ENCODE measurements around the gene ZIC2. TPM values are rescaled to one million over a fixed set of nuclear protein-coding genes. Genes with fewer than 3 reads are reported as not detected.

The ZIC2 gene
- total RNA-seq, 2 donors from 2014 or later: 0.08 to 0.27 TPM

GRCh38 chr13:99982731-99983498, 1.3 kb downstream of the ZIC2 start:
- intact Hi-C loops (cut with DNase I, micrococcal nuclease): no loop called here
- ATAC-seq (no peak), DNase-seq (no peak)

- no peak for ATAC-seq
- intact Hi-C loops (cut with DNase I, micrococcal nuclease): no loop called here
Measured at GRCh38 chr13:99983499-99984401, 2.2 kb downstream of the ZIC2 start.

GRCh38 chr13:99984461-99985240, 3.1 kb downstream of the ZIC2 start:
- ATAC-seq (no peak), DNase-seq (no peak)
- intact Hi-C loops (cut with DNase I, micrococcal nuclease): no loop called here

More at GRCh38 chr13:99983499-99984401, 2.2 kb downstream of the ZIC2 start:
- DNase-seq: no peak

GRCh38 chr13:99985241-99985874, 3.8 kb downstream of the ZIC2 start:
- DNase-seq (no peak), ATAC-seq (no peak)
- intact Hi-C loops (cut with DNase I, micrococcal nuclease): no loop called here

GRCh38 chr13:99985886-99986527, 4.4 kb downstream of the ZIC2 start:
- DNase-seq (no peak), ATAC-seq (no peak)
- intact Hi-C loops (cut with DNase I, micrococcal nuclease): no loop called here

- intact Hi-C loops (cut with DNase I, micrococcal nuclease): no loop called here
- ATAC-seq: no peak
- no peak for DNase-seq
Measured at GRCh38 chr13:99986741-99987140, 5.2 kb downstream of the ZIC2 start.

- no peak for ATAC-seq
- intact Hi-C loops (cut with DNase I, micrococcal nuclease): no loop called here
- DNase-seq: no peak
Measured at GRCh38 chr13:99987154-99988019, 5.8 kb downstream of the ZIC2 start.

- ATAC-seq (peak; percentile 24), DNase-seq (no peak)
- intact Hi-C loops (cut with DNase I, micrococcal nuclease): no loop called here
Measured at GRCh38 chr13:99988529-99989275, 7.1 kb downstream of the ZIC2 start.

GRCh38 chr13:99989276-99990125, 7.9 kb downstream of the ZIC2 start:
- ATAC-seq (peak; percentile 43), DNase-seq (no peak)
- intact Hi-C loops (cut with DNase I, micrococcal nuclease): no loop called here

GRCh38 chr13:99990126-99990977, 8.8 kb downstream of the ZIC2 start:
- DNase-seq (no peak), ATAC-seq (peak; percentile 17)
- intact Hi-C loops (cut with DNase I, micrococcal nuclease): no loop called here

- peak; percentile 26 for ATAC-seq
- DNase-seq: no peak
- intact Hi-C loops (cut with DNase I, micrococcal nuclease): no loop called here
Measured at GRCh38 chr13:99991013-99991827, 9.6 kb downstream of the ZIC2 start.

GRCh38 chr13:99991828-99992775, 10.5 kb downstream of the ZIC2 start:
- DNase-seq (no peak), ATAC-seq (no peak)
- intact Hi-C loops (cut with DNase I, micrococcal nuclease): no loop called here

GRCh38 chr13:99992949-99993351, 11.4 kb downstream of the ZIC2 start:
- no peak for ATAC-seq
- no peak for DNase-seq
- intact Hi-C loops (cut with DNase I, micrococcal nuclease): no loop called here

Data from left colon (tissue), 2 donors.